Dermis blood vessel endothelial cell (primary cell): ENCODE results near the gene OTOA. TPM values are rescaled to one million over a fixed set of nuclear protein-coding genes. Genes with fewer than 3 reads are reported as not detected.
"Not testable (repeated sequence)": the region's sequence is repeated elsewhere in the genome, so short reads cannot be mapped to it uniquely, and the experiment has no call there.

ENCODE experiments used
- DNase-seq: peaks from one replicate; pipeline ENCODE4 v3.0.0; 2010
- total RNA-seq: library from RNA; depleted of rRNA; stranded (reverse); fragments of >200 nt; gene quantifications from 2 replicates; pipeline ENCODE4 v1.2.3, GENCODE V29; 2014

OTOA gene
- total RNA-seq, 1 donor from 2014 or later, result not detected

GRCh38 chr16:21683184-21683583, 19.4 kb downstream of the OTOA start:
- DNase-seq, result no peak

GRCh38 chr16:21684199-21684598, 20.4 kb downstream of the OTOA start:
- peak; percentile 17 for DNase-seq

- DNase-seq, result peak; percentile 9
Measured at GRCh38 chr16:21685034-21685455, 21.3 kb downstream of the OTOA start.

- no peak for DNase-seq
Measured at GRCh38 chr16:21689107-21689506, 25.3 kb downstream of the OTOA start.

GRCh38 chr16:21690967-21691366, 27.2 kb downstream of the OTOA start:
- not testable (repeated sequence) for DNase-seq

- DNase-seq, result no peak
Measured at GRCh38 chr16:21694609-21695008, 30.8 kb downstream of the OTOA start.

- DNase-seq, result no peak
Measured at GRCh38 chr16:21697032-21697431, 33.3 kb downstream of the OTOA start.

- no peak for DNase-seq
Measured at GRCh38 chr16:21698169-21699032, 34.6 kb downstream of the OTOA start.

- no peak for DNase-seq
Measured at GRCh38 chr16:21701271-21701670, 37.5 kb downstream of the OTOA start.

- DNase-seq, result no peak
Measured at GRCh38 chr16:21702276-21702675, 38.5 kb downstream of the OTOA start.

- no peak for DNase-seq
Measured at GRCh38 chr16:21703156-21703555, 39.4 kb downstream of the OTOA start.

GRCh38 chr16:21703589-21704174, 39.9 kb downstream of the OTOA start:
- DNase-seq, result no peak

GRCh38 chr16:21704266-21704665, 40.5 kb downstream of the OTOA start:
- no peak for DNase-seq

- DNase-seq, result no peak
Measured at GRCh38 chr16:21704733-21705132, 41.0 kb downstream of the OTOA start.

- peak; percentile 81 for DNase-seq
Measured at GRCh38 chr16:21708533-21709115, 44.9 kb downstream of the OTOA start.

- DNase-seq, result peak; percentile 8
Measured at GRCh38 chr16:21710938-21711337, 47.2 kb downstream of the OTOA start.

- DNase-seq, result no peak
Measured at GRCh38 chr16:21713549-21714368, 50.0 kb downstream of the OTOA start.

- DNase-seq, result not testable (repeated sequence)
Measured at GRCh38 chr16:21714369-21714618, 50.5 kb downstream of the OTOA start.

- DNase-seq, result no peak
Measured at GRCh38 chr16:21717608-21718007, 53.8 kb downstream of the OTOA start.

- peak; percentile 16 for DNase-seq
Measured at GRCh38 chr16:21719283-21719682, 55.5 kb downstream of the OTOA start.

- no peak for DNase-seq
Measured at GRCh38 chr16:21720533-21720932, 56.8 kb downstream of the OTOA start.

- no peak for DNase-seq
Measured at GRCh38 chr16:21722771-21723455, 59.1 kb downstream of the OTOA start.

- no peak for DNase-seq
Measured at GRCh38 chr16:21723532-21723931, 59.8 kb downstream of the OTOA start.
